ENCODE results near the gene AFAP1.

DNA sequence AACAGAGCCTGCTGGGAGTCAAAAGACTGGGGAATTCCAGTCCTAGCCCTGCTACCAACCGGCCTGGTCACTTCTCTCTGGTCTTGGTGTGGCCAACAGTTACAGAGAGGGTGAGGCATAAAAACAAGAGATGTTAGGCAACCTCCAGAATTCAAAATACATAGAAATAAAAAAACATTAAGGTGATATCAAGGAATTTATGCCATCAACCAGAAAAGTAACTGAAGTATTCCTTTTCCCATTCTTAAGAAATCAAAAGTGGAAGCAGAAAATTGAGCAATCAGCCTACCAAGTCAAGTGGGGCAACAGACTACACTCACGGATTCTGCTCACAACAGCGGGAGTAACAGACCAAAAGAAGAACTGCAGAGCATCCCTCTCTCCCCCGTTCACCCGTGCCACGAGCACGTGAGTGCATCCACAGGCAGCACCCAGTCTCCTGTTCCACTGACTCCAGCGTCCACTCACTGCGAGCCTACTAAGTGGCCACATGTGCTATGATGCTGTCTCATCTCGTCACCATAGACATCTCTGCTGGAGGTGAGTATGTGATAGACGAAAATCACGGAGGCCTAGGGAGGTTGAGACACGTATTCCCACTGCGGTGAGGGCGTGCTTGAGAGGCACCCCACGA lies 29.3 kb downstream of the AFAP1 start:
- TF ChIP-seq, protein P1, sequence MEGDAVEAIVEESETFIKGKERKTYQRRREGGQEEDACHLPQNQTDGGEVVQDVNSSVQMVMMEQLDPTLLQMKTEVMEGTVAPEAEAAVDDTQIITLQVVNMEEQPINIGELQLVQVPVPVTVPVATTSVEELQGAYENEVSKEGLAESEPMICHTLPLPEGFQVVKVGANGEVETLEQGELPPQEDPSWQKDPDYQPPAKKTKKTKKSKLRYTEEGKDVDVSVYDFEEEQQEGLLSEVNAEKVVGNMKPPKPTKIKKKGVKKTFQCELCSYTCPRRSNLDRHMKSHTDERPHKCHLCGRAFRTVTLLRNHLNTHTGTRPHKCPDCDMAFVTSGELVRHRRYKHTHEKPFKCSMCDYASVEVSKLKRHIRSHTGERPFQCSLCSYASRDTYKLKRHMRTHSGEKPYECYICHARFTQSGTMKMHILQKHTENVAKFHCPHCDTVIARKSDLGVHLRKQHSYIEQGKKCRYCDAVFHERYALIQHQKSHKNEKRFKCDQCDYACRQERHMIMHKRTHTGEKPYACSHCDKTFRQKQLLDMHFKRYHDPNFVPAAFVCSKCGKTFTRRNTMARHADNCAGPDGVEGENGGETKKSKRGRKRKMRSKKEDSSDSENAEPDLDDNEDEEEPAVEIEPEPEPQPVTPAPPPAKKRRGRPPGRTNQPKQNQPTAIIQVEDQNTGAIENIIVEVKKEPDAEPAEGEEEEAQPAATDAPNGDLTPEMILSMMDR (conservative IDR thresholded peaks at IDR 0.05; ENCODE audit: low read depth, low read length), result no peak
- TF ChIP-seq EZH2 (IDR thresholded peaks at IDR 0.05; ENCODE audit: low read length, unreplicated experiment) (no peak), EZH2phosphoT487 (IDR thresholded peaks at IDR 0.05; ENCODE audit: borderline replicate concordance, low read length) (no peak)
